DMS53 treated with DMSO at 0.1 percent for 48 hours (cell line): ENCODE data around the gene ALPP.
"Not testable (repeated sequence)": the region's sequence is repeated elsewhere in the genome, so short reads cannot be mapped to it uniquely, and the experiment has no call there.

Experiments used
- DNase-seq: peaks from one replicate; lab custom pipeline; 2025; ENCODE audit not compliant: unreplicated experiment; lab: John Stamatoyannopoulos, UW

Gene ALPP

GRCh38 chr2:232378735-232379151, at the start of gene ALPP:
TSS of gene ALPP (plus strand) at chr2:232378751. CDS start at chr2:232378803, 52 bp downstream.
- DNase-seq = not testable (repeated sequence)

- DNase-seq = no peak
Measured at GRCh38 chr2:232329716-232330067, 48.9 kb upstream of the ALPP start.

- DNase-seq = no peak
Measured at GRCh38 chr2:232330068-232330999, 48.2 kb upstream of the ALPP start.

DNA sequence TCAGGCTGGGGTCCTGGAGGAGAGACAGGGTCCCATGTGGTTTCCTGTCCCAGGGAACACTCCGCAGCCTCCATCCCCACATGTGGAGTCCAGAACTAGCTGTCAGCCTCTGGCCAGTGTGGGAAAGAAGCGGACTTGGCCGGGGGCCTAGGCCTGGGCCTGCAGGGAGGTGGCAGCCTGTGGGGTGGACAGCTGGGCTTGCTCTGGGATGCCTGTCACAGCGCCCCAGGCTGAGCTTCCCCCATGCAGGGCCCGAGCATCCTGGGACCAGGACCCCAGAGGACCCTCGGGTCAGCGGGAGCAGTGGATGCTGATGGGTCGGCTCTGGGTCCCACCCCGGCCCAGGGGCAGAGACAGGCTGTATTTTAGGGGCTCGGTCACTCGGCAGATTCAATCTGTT, 47.5 kb upstream of the ALPP start:
- DNase-seq = not testable (repeated sequence)

DNA sequence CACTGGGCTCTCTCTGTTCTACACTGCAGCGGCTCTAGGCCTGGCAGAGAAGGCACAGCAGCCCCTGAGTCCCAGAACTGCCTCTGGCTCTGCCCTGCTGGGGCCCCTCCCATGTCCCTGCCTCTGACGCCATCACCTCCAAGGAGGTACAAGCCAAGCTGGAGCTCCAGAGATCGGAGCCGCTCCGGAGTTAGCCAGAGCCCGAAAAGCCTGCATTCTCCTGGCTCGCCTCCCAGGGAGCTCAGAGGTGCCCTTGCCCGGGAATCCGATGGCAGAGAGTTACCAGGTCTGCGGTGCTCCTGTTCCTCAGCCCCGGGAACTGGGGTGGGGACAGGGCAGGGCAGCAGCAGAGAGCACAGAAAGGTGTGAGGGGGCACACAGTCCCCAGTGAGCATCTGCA, 46.9 kb upstream of the ALPP start:
- DNase-seq = not testable (repeated sequence)

- not testable (repeated sequence) for DNase-seq
Measured at GRCh38 chr2:232332244-232332939, 46.2 kb upstream of the ALPP start.

GRCh38 chr2:232332940-232333259, 45.7 kb upstream of the ALPP start:
- no peak for DNase-seq

GRCh38 chr2:232333361-232334135, 45.0 kb upstream of the ALPP start:
- no peak for DNase-seq

GRCh38 chr2:232334136-232334884, 44.2 kb upstream of the ALPP start:
- not testable (repeated sequence) for DNase-seq

DNA sequence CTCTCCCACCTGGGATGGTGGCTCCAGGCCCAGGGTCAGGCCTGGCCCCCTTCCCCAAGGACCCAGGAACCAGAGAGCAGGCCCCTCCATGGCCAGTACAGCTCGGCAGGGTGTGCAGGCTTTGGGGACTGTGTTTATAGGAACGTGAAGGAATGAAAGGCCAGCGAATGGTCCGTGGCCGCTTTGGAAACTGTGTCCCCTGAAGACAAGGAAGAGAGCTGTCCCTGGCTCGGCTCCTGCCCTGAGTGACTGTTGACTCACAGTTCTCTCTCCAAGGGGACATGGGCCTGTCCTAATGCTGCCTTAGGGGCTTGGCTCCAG, 43.7 kb upstream of the ALPP start:
- not testable (repeated sequence) for DNase-seq

DNA sequence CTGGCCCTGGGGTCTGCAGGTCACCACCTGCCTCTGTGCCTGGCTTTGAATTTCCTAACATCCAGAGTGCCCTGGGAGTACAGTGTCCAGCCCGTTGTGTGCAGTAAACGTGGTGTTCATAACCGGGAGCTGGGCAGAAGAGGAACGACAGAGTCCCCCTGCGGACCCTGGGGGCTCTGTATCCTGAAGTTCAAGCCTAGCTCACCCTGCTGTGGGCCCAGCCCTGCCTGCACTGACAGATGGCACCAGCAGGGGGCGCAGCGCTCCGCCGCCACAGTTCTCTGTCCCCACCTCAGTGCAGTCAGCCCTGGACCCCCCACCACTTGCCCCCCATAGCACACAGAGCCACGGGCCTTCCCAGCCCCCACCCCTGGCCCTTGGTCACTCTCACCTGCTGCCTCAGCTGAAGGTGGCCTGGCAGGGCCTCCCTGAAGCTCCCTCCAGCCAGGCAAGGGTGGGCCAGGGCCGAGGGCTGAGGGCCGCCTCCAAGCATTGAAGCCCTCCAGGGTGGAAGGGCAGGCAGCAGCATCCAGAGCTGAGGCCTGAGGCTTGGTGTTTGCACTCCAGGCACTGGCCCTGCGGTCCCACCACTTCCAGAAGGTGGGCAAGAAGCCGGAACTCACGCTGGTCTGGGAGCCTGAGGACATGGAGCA, 43.2 kb upstream of the ALPP start:
- not testable (repeated sequence) for DNase-seq

- DNase-seq = no peak
Measured at GRCh38 chr2:232335859-232336215, 42.7 kb upstream of the ALPP start.

GRCh38 chr2:232336241-232336736, 42.3 kb upstream of the ALPP start:
- DNase-seq = no peak

DNA sequence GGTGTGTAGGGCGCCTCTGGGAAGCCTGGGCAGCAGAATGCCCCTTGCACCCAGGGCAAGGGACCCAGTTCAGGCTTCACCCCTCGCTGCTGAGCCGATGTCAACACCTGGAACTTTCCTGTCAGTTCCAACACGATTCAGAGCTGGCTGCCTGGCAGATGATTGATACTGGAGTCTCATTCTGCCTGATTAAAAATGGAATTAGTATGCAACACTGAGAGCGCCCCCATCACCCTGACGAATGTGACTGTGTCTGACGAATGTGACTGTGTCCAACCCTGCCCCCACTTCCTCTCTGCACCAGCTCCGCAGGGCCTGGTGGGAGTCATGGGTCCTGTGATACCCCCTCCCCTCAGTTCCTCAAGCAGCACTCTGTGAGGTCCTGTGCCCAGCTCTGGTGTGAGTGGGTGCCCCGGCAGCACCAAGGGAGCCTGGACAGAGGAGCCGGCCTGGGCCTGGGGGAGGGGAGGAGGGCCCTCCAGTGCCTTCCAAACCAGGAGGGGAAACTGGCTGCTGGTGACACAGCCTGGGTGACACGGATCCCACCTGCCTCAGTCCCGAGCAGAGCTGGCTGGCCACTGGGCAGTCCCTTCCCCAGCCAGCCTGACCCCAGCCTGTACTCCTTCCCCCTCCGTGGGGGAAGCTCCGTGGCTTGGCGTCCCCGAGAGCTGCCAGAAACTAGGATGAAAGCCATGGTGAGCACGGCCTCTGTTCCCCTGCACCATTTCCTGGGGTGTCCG, 41.4 kb upstream of the ALPP start:
- DNase-seq = no peak

GRCh38 chr2:232338094-232338758, 40.3 kb upstream of the ALPP start:
- not testable (repeated sequence) for DNase-seq

GRCh38 chr2:232338759-232339106, 39.8 kb upstream of the ALPP start:
- no peak for DNase-seq

GRCh38 chr2:232339121-232340081, 39.1 kb upstream of the ALPP start:
- no peak for DNase-seq
